Measurements from ENCODE around the gene DDX51.

DDX51 gene

GRCh38 chr12:132154341-132154761, 10.2 kb upstream of the DDX51 start:
- H3K4me1 ChIP-seq (ENCODE audit: control insufficient read depth, low read depth, low read length): no peaks in the 10 kb centered on the region
- no peak overlapping the region for H3K27ac ChIP-seq (ENCODE audit: low read depth, low read length)
- H3K36me3 ChIP-seq (ENCODE audit: control insufficient read depth, insufficient read depth, low read length): peaks cover 14% of the 10 kb centered on the region
- no peak overlapping the region for H3K23ac ChIP-seq (ENCODE audit: low read length)
- H3K4ac ChIP-seq (ENCODE audit: low read depth, low read length): no peak overlapping the region
- H2BK5ac ChIP-seq (ENCODE audit: low read length): no peak overlapping the region
- H3K4me2 ChIP-seq (ENCODE audit: low read length): no peak overlapping the region
- no CpG with 5 or more reads among the region's 21 CpGs for WGBS (ENCODE audit: extremely low coverage, insufficient coverage, low lambda C conversion rate)
- no peaks in the 10 kb centered on the region for H3K27me3 ChIP-seq (ENCODE audit: insufficient read depth, low read length, poor library complexity)
- no peak overlapping the region for H3K9ac ChIP-seq (ENCODE audit: low read length)
- no peak overlapping the region for H4K8ac ChIP-seq (ENCODE audit: low read depth, low read length)
- peak; percentile 22 for DNase-seq
- H3K79me1 ChIP-seq (ENCODE audit: low read length): no peaks in the 10 kb centered on the region
- H2BK15ac ChIP-seq (replicated peaks; ENCODE audit: low read depth): no peak overlapping the region
- no peak overlapping the region for H2BK120ac ChIP-seq (ENCODE audit: low read depth, low read length)
- H3K79me2 ChIP-seq (ENCODE audit: control insufficient read depth, insufficient read depth, low read length): no peaks in the 10 kb centered on the region
- no peak overlapping the region for H3K18ac ChIP-seq (ENCODE audit: low read length)
- no peak overlapping the region for H2AK5ac ChIP-seq (ENCODE audit: low read length)
- no peak overlapping the region for H3K4me3 ChIP-seq (ENCODE audit: low read length)
- H4K5ac ChIP-seq (ENCODE audit: low read length): no peak overlapping the region
- H3K56ac ChIP-seq (ENCODE audit: low read length): no peak overlapping the region

DNA sequence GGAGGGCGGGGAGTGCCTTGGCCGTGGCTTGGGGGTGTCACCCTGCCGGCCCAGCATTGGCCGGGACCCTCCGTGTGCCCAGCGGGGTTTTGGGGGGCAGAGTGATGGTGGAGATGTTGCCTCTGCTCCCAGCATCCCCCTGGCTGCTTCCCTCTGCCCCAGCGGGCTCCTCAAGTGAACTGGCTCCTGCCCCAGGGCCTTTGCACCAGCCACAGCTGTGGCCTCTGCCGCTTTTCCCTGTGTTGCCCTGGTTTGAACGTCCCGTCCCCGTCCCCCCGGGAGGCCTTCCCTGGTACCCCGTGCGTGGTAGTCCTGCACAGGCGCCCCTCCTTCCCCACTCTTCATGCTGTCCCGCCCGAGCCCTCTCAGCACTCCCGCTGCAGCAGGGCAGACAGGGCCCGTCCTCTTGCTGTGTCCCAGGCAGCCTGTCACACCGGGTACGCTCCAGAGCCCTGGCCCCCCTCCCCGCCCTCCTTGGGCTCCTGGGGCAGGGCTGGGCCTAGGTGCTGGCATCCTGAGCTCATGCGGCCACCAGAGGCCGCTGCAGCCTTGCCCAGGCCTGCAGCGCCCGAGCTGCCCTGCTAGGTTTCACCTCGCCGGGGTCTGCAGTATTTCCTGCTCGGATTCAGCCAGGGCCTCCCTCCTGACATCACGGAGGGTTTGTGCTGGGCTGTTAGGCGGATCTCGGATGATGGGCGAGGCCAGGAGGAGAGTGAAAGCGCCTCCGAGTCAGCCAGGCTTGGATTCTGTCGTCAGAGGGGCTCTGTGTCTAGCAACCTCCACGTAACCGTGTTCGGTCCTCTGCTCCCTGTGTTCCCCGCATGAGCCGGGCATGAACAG, 9.6 kb upstream of the DDX51 start:
- H3K4me3 ChIP-seq (ENCODE audit: low read length): no peak overlapping the region
- no peak overlapping the region for H4K8ac ChIP-seq (ENCODE audit: low read depth, low read length)
- no peak overlapping the region for H3K4me2 ChIP-seq (ENCODE audit: low read length)
- peak overlapping the region; percentile 22 for H3K9ac ChIP-seq (ENCODE audit: low read length)
- no peak overlapping the region for H3K56ac ChIP-seq (ENCODE audit: low read length)
- no peak overlapping the region for H3K27ac ChIP-seq (ENCODE audit: low read depth, low read length)
- no peak overlapping the region for H4K5ac ChIP-seq (ENCODE audit: low read length)
- H2BK120ac ChIP-seq (ENCODE audit: low read depth, low read length): no peak overlapping the region
- H3K27me3 ChIP-seq (ENCODE audit: insufficient read depth, low read length, poor library complexity): no peaks in the 10 kb centered on the region
- H2BK5ac ChIP-seq (ENCODE audit: low read length): no peak overlapping the region
- WGBS (ENCODE audit: extremely low coverage, insufficient coverage, low lambda C conversion rate): no CpG with 5 or more reads among the region's 41 CpGs
- H3K23ac ChIP-seq (ENCODE audit: low read length): no peak overlapping the region
- no peak overlapping the region for H2AK5ac ChIP-seq (ENCODE audit: low read length)
- no peaks in the 10 kb centered on the region for H3K4me1 ChIP-seq (ENCODE audit: control insufficient read depth, low read depth, low read length)
- H3K4ac ChIP-seq (ENCODE audit: low read depth, low read length): no peak overlapping the region
- H3K18ac ChIP-seq (ENCODE audit: low read length): no peak overlapping the region
- DNase-seq: peak; percentile 96
- no peak overlapping the region for H2BK15ac ChIP-seq (replicated peaks; ENCODE audit: low read depth)
- no peaks in the 10 kb centered on the region for H3K79me1 ChIP-seq (ENCODE audit: low read length)
- H3K79me2 ChIP-seq (ENCODE audit: control insufficient read depth, insufficient read depth, low read length): no peaks in the 10 kb centered on the region
- peaks cover 14% of the 10 kb centered on the region for H3K36me3 ChIP-seq (ENCODE audit: control insufficient read depth, insufficient read depth, low read length)

DNA sequence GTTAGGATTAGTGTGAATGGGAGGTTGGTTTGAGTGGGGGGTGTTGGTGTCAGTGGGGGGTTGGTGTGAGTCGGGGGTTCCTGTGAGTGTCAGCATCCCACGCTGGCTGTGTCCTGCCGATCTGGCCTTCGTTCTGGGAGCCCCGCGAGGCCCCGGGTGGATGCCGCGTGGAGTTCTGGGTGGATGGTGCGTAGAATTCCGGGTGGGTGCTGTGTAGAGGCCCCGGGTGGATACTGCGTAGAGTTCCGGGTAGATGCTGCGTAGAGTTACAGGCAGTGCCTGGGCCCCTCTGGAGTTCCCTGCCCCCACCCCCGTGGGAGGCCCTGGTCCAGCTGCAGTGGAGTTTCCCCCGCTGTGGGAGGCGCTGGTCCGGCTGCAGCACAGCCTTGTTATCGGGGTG, 8.8 kb upstream of the DDX51 start:
- H3K79me1 ChIP-seq (ENCODE audit: low read length): no peaks in the 10 kb centered on the region
- no peak overlapping the region for H3K9ac ChIP-seq (ENCODE audit: low read length)
- H3K36me3 ChIP-seq (ENCODE audit: control insufficient read depth, insufficient read depth, low read length): peaks cover 14% of the 10 kb centered on the region
- no peak overlapping the region for H2BK15ac ChIP-seq (replicated peaks; ENCODE audit: low read depth)
- H2BK5ac ChIP-seq (ENCODE audit: low read length): no peak overlapping the region
- no peak overlapping the region for H3K18ac ChIP-seq (ENCODE audit: low read length)
- DNase-seq: no peak
- no CpG with 5 or more reads among the region's 20 CpGs for WGBS (ENCODE audit: extremely low coverage, insufficient coverage, low lambda C conversion rate)
- H3K27ac ChIP-seq (ENCODE audit: low read depth, low read length): no peak overlapping the region
- H2AK5ac ChIP-seq (ENCODE audit: low read length): no peak overlapping the region
- no peaks in the 10 kb centered on the region for H3K79me2 ChIP-seq (ENCODE audit: control insufficient read depth, insufficient read depth, low read length)
- no peak overlapping the region for H3K4me2 ChIP-seq (ENCODE audit: low read length)
- H3K27me3 ChIP-seq (ENCODE audit: insufficient read depth, low read length, poor library complexity): no peaks in the 10 kb centered on the region
- no peak overlapping the region for H3K4me3 ChIP-seq (ENCODE audit: low read length)
- no peak overlapping the region for H4K8ac ChIP-seq (ENCODE audit: low read depth, low read length)
- no peak overlapping the region for H3K4ac ChIP-seq (ENCODE audit: low read depth, low read length)
- H3K56ac ChIP-seq (ENCODE audit: low read length): no peak overlapping the region
- H4K5ac ChIP-seq (ENCODE audit: low read length): no peak overlapping the region
- no peaks in the 10 kb centered on the region for H3K4me1 ChIP-seq (ENCODE audit: control insufficient read depth, low read depth, low read length)
- H2BK120ac ChIP-seq (ENCODE audit: low read depth, low read length): no peak overlapping the region
- no peak overlapping the region for H3K23ac ChIP-seq (ENCODE audit: low read length)

GRCh38 chr12:132152411-132152821, 8.3 kb upstream of the DDX51 start:
- H3K9ac ChIP-seq (ENCODE audit: low read length): no peak overlapping the region
- no peaks in the 10 kb centered on the region for H3K27me3 ChIP-seq (ENCODE audit: insufficient read depth, low read length, poor library complexity)
- no peak overlapping the region for H3K23ac ChIP-seq (ENCODE audit: low read length)
- no peak overlapping the region for H3K56ac ChIP-seq (ENCODE audit: low read length)
- no peak overlapping the region for H3K4me2 ChIP-seq (ENCODE audit: low read length)
- no peak overlapping the region for H2BK120ac ChIP-seq (ENCODE audit: low read depth, low read length)
- no CpG with 5 or more reads among the region's 9 CpGs for WGBS (ENCODE audit: extremely low coverage, insufficient coverage, low lambda C conversion rate)
- no peaks in the 10 kb centered on the region for H3K4me1 ChIP-seq (ENCODE audit: control insufficient read depth, low read depth, low read length)
- no peak overlapping the region for H3K18ac ChIP-seq (ENCODE audit: low read length)
- no peak overlapping the region for H2BK5ac ChIP-seq (ENCODE audit: low read length)
- no peaks in the 10 kb centered on the region for H3K79me2 ChIP-seq (ENCODE audit: control insufficient read depth, insufficient read depth, low read length)
- no peaks in the 10 kb centered on the region for H3K79me1 ChIP-seq (ENCODE audit: low read length)
- no peak overlapping the region for H3K4ac ChIP-seq (ENCODE audit: low read depth, low read length)
- DNase-seq: no peak
- no peak overlapping the region for H2BK15ac ChIP-seq (replicated peaks; ENCODE audit: low read depth)
- no peak overlapping the region for H3K27ac ChIP-seq (ENCODE audit: low read depth, low read length)
- no peak overlapping the region for H4K5ac ChIP-seq (ENCODE audit: low read length)
- no peak overlapping the region for H2AK5ac ChIP-seq (ENCODE audit: low read length)
- H3K4me3 ChIP-seq (ENCODE audit: low read length): no peak overlapping the region
- H3K36me3 ChIP-seq (ENCODE audit: control insufficient read depth, insufficient read depth, low read length): peaks cover 11% of the 10 kb centered on the region
- H4K8ac ChIP-seq (ENCODE audit: low read depth, low read length): no peak overlapping the region

DNA sequence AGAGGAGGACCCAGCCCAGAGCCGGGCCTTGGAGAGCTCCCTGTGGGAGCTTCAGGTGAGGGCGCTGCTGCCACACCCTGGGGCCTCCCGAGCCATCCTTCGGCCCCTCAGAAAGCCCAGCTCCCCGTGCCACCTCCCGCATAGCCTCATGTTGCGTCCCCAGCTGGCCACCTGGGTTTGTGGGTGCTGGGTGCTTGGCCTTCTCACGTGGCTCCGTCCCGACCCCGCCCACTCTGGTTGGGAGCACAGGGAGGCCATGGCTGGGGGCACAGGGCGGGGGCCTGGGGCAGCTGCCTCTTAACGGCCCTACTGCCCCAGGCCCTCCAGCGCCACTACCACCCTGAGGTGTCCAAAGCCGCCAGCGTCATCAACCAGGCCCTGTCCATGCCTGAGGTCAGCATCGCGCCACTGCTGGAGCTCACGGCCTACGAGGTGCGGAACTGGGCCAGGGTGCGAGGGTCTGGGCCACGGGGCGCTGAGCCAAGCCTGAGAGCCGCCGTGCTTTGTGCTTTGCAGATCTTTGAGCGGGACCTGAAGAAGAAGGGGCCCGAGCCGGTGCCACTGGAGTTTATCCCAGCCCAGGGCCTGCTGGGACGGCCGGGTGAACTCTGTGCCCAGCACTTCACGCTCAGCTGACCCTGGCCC, 7.8 kb upstream of the DDX51 start:
- Histone ChIP-seq H4K8ac (ENCODE audit: low read depth, low read length) (no peak overlapping the region), H4K5ac (ENCODE audit: low read length) (no peak overlapping the region), H2AK5ac (ENCODE audit: low read length) (no peak overlapping the region), H3K27ac (ENCODE audit: low read depth, low read length) (no peak overlapping the region), H3K36me3 (ENCODE audit: control insufficient read depth, insufficient read depth, low read length) (peaks cover 8% of the 10 kb centered on the region), H3K79me2 (ENCODE audit: control insufficient read depth, insufficient read depth, low read length) (no peaks in the 10 kb centered on the region), H3K27me3 (ENCODE audit: insufficient read depth, low read length, poor library complexity) (no peaks in the 10 kb centered on the region), H3K4me1 (ENCODE audit: control insufficient read depth, low read depth, low read length) (no peaks in the 10 kb centered on the region), H3K23ac (ENCODE audit: low read length) (no peak overlapping the region), H3K4me2 (ENCODE audit: low read length) (no peak overlapping the region), H2BK15ac (replicated peaks; ENCODE audit: low read depth) (no peak overlapping the region), H3K4me3 (ENCODE audit: low read length) (no peak overlapping the region), H3K56ac (ENCODE audit: low read length) (no peak overlapping the region), H3K4ac (ENCODE audit: low read depth, low read length) (no peak overlapping the region), H2BK5ac (ENCODE audit: low read length) (no peak overlapping the region), H3K9ac (ENCODE audit: low read length) (no peak overlapping the region), H3K79me1 (ENCODE audit: low read length) (no peaks in the 10 kb centered on the region), H2BK120ac (ENCODE audit: low read depth, low read length) (no peak overlapping the region), H3K18ac (ENCODE audit: low read length) (no peak overlapping the region)
- no peak for DNase-seq
- no CpG with 5 or more reads among the region's 32 CpGs for WGBS (ENCODE audit: extremely low coverage, insufficient coverage, low lambda C conversion rate)

All from mesendoderm (in vitro differentiated cells).